ENCODE data around the gene MAGI2. TPM values are rescaled to one million over a fixed set of nuclear protein-coding genes. Genes with fewer than 3 reads are reported as not detected.

MAGI2 gene
- total and polyA plus RNA-seq, 2 experiments from 2014 or later = 3.5 to 4.1 TPM

DNA sequence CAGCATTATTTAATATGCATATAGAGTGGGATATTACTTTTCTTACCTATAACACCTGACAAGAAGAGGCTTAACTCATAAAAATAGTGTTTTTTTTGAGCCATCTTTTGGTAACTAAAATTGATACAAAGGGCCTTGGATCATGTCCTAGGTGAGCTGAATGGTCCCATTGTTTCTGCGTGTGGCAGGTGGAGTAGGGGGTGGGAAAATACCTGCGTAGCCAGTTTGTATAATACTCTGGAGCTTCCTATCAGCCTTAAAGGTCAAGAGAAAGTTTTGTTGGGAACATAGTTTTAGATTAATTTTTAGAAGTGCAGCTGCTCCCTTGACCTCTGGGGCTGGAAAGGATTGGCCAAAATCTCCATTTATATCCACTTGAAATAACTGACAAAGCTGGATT, 1410.3 kb downstream of the MAGI2 start:
- Histone ChIP-seq H3K4me2 (ENCODE audit: unreplicated experiment) (no peak overlapping the region), H3F3A (ENCODE audit: insufficient read depth) (no peaks in the 10 kb centered on the region), H3K36me3 (ENCODE audit: low read depth) (no peaks in the 10 kb centered on the region), H4K20me1 (ENCODE audit: insufficient read depth) (no peaks in the 10 kb centered on the region), H3K9ac (no peak overlapping the region), H3K9me2 (ENCODE audit: insufficient read depth) (no peaks in the 10 kb centered on the region), H3K4me3 (no peak overlapping the region), H3K27ac (no peak overlapping the region), H3K27me3 (replicated peaks; ENCODE audit: insufficient read depth) (no peaks in the 10 kb centered on the region), H3K4me1 (ENCODE audit: insufficient read depth) (no peaks in the 10 kb centered on the region), H2AFZ (no peak overlapping the region), H3K9me3 (ENCODE audit: low read depth) (no peaks in the 10 kb centered on the region), H3K79me2 (ENCODE audit: insufficient read depth) (no peaks in the 10 kb centered on the region)
- no peak for DNase-seq
- WGBS, 2 experiments (ENCODE audit: low coverage in 1 of 2, low lambda C conversion rate in 2 of 2, missing lambda C conversion rate in 2 of 2) = 92 to 93% methylated on average over 2 of the region's 2 CpGs
- TF ChIP-seq EZH2phosphoT487 (IDR thresholded peaks at IDR 0.05; ENCODE audit: insufficient read depth, low read depth) (no peak), EZH2 (IDR thresholded peaks at IDR 0.05; ENCODE audit: insufficient read depth, poor library complexity, severe bottlenecking) (no peak)
- in situ Hi-C loops (cut with MboI) = no loop called here

DNA sequence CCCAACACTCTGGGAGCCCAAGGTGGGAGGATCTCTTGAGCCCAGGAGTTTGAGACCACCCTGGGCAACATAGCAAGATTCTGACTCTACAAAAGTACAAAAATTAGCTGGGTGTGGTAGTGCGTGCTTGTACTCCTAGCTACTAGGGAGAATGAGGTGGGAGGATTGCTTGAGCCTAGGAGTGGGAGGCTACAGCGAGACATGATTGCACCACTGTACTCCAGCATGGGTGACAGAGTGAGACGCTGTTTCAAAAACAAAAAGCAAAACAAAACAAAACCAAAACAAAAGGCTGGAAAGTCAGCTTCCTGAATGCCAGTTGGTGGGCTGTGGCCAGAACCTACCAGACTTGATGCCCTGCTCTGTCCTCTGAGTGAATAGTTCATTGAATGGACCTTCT, 1412.0 kb downstream of the MAGI2 start:
- in situ Hi-C loops (cut with MboI) = no loop called here

DNA sequence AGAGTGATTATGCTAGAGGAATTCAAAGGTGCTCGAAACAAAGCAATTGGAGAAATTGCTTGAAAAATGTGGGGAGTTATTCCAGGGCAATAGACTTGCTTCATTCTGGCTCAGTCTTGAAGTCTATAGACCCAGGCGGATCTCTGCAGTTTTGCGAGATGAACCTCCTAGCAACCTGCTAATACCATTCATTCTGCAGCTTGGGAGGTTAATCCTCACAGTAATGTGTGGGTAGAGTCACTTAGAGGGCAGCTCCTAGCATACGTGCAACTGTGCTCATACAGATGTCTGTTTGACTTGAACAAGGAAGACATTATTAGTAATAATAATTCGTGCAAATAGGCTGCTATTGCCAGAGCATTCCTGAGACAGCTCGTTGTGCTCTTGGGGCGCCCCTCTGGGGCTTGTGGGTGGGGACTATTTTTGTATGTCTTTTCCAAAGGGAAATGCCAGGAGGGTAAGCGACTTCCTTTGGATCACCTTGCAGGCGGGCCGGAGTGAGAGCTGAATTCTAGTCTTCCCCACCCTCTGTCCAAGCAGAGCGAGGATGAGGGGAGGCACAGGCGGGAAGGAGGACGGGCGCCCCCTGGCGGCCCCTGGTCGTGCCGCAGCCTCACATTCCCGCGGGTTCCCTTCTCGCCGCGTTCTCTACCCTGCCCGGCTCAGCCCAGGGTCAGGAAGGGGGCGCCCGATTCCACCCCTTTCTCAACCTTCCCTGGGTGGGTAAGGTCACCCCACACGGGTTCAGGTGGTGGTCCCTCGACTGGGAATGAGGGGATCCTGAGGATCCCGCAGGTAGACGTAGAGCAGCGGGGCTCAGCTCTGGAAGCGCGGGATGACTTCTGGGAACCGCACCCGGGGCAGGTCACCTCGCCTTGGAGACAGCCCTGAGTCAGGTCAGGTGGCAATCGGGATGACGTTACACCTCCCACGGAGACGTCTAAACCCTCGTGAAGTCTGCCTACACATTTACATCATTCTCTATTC, 1413.4 kb downstream of the MAGI2 start:
- DNase-seq = peak; percentile 26
- H3K4me1 ChIP-seq (ENCODE audit: insufficient read depth) = no peaks in the 10 kb centered on the region
- H3K79me2 ChIP-seq (ENCODE audit: insufficient read depth) = no peaks in the 10 kb centered on the region
- no peaks in the 10 kb centered on the region for H3K27me3 ChIP-seq (replicated peaks; ENCODE audit: insufficient read depth)
- no peaks in the 10 kb centered on the region for H3K9me3 ChIP-seq (ENCODE audit: low read depth)
- no peaks in the 10 kb centered on the region for H3K36me3 ChIP-seq (ENCODE audit: low read depth)
- no peak for TF ChIP-seq EZH2phosphoT487 (IDR thresholded peaks at IDR 0.05; ENCODE audit: insufficient read depth, low read depth)
- no peak for TF ChIP-seq EZH2 (IDR thresholded peaks at IDR 0.05; ENCODE audit: insufficient read depth, poor library complexity, severe bottlenecking)
- no peak overlapping the region for H3K27ac ChIP-seq
- no peak overlapping the region for H3K9ac ChIP-seq
- no peak overlapping the region for H3K4me3 ChIP-seq
- no peak overlapping the region for H2AFZ ChIP-seq
- no peaks in the 10 kb centered on the region for H3K9me2 ChIP-seq (ENCODE audit: insufficient read depth)
- no peaks in the 10 kb centered on the region for H4K20me1 ChIP-seq (ENCODE audit: insufficient read depth)
- H3F3A ChIP-seq (ENCODE audit: insufficient read depth) = no peaks in the 10 kb centered on the region
- H3K4me2 ChIP-seq (ENCODE audit: unreplicated experiment) = no peak overlapping the region
- 50 to 54% methylated on average over 37 to 40 of the region's 40 CpGs for WGBS, 2 experiments (ENCODE audit: low coverage in 1 of 2, low lambda C conversion rate in 2 of 2, missing lambda C conversion rate in 2 of 2)
- in situ Hi-C loops (cut with MboI) = no loop called here

More for the DNA sequence above, 1412.0 kb downstream of the MAGI2 start:
- Histone ChIP-seq H2AFZ (no peak overlapping the region), H3K36me3 (ENCODE audit: low read depth) (no peaks in the 10 kb centered on the region), H3K4me3 (no peak overlapping the region), H3K79me2 (ENCODE audit: insufficient read depth) (no peaks in the 10 kb centered on the region), H3K4me2 (ENCODE audit: unreplicated experiment) (no peak overlapping the region), H3K9me3 (ENCODE audit: low read depth) (no peaks in the 10 kb centered on the region), H3K27ac (no peak overlapping the region), H4K20me1 (ENCODE audit: insufficient read depth) (no peaks in the 10 kb centered on the region), H3K9ac (no peak overlapping the region), H3K4me1 (ENCODE audit: insufficient read depth) (no peaks in the 10 kb centered on the region), H3K27me3 (replicated peaks; ENCODE audit: insufficient read depth) (no peaks in the 10 kb centered on the region), H3K9me2 (ENCODE audit: insufficient read depth) (no peaks in the 10 kb centered on the region), H3F3A (ENCODE audit: insufficient read depth) (no peaks in the 10 kb centered on the region)
- DNase-seq = no peak
- WGBS, 2 experiments (ENCODE audit: low coverage in 1 of 2, low lambda C conversion rate in 2 of 2, missing lambda C conversion rate in 2 of 2) = 96 to 98% methylated on average over 3 of the region's 3 CpGs
- TF ChIP-seq EZH2phosphoT487 (IDR thresholded peaks at IDR 0.05; ENCODE audit: insufficient read depth, low read depth) (no peak), EZH2 (IDR thresholded peaks at IDR 0.05; ENCODE audit: insufficient read depth, poor library complexity, severe bottlenecking) (no peak)

DNA sequence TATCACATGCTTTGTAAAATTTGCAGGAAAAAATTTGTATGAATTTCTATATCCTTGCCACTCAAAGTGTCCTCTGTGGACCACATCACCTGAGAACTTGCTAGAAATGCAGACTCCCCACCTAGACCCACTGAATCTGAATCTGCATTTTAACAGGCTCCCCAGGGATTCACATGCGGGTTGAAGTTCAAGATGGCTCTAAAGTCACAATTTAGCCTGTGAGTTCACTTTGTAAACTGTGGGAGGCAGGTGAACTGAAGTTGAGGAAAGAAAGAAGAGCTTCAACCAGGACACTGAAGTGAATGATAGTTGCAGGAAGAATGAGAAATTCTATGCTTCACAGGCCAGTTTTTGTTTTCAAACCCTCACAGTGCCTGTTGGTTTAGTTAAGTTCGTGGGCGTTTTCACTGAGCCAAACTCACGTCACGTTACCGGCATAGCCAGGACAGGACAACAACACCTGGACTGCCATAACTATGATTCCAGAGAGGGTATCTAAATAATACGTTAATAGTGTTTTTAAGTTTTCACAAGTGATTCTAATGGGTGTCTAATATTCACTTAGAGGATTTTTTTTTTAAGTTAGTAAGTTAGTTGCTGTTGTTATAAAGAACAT, 1414.9 kb downstream of the MAGI2 start:
- Histone ChIP-seq H3K36me3 (ENCODE audit: low read depth) (no peaks in the 10 kb centered on the region), H3K4me1 (ENCODE audit: insufficient read depth) (no peaks in the 10 kb centered on the region)
- TF ChIP-seq EZH2phosphoT487 (IDR thresholded peaks at IDR 0.05; ENCODE audit: insufficient read depth, low read depth) = no peak
- TF ChIP-seq EZH2 (IDR thresholded peaks at IDR 0.05; ENCODE audit: insufficient read depth, poor library complexity, severe bottlenecking) = no peak

More for the DNA sequence above, 1414.9 kb downstream of the MAGI2 start:
- Histone ChIP-seq H3K27ac (no peak overlapping the region), H3K4me2 (ENCODE audit: unreplicated experiment) (no peak overlapping the region), H3F3A (ENCODE audit: insufficient read depth) (no peaks in the 10 kb centered on the region), H3K9me2 (ENCODE audit: insufficient read depth) (no peaks in the 10 kb centered on the region), H3K27me3 (replicated peaks; ENCODE audit: insufficient read depth) (no peaks in the 10 kb centered on the region), H3K79me2 (ENCODE audit: insufficient read depth) (no peaks in the 10 kb centered on the region), H3K4me3 (no peak overlapping the region), H2AFZ (no peak overlapping the region), H3K9ac (no peak overlapping the region), H3K9me3 (ENCODE audit: low read depth) (no peaks in the 10 kb centered on the region), H4K20me1 (ENCODE audit: insufficient read depth) (no peaks in the 10 kb centered on the region)
- in situ Hi-C loops (cut with MboI) = no loop called here
- WGBS, 2 experiments (ENCODE audit: low coverage in 1 of 2, low lambda C conversion rate in 2 of 2, missing lambda C conversion rate in 2 of 2) = 86 to 87% methylated on average over 7 of the region's 7 CpGs
- DNase-seq = no peak
